K562 (cell line): Measurements from ENCODE around the gene GCNT2. TPM values are rescaled to one million over a fixed set of nuclear protein-coding genes. Genes with fewer than 3 reads are reported as not detected.
A peak's percentile ranks its signal among the peaks of the same experiment; 100 is the strongest.

Source experiments
- ARID1B ChIP-seq: fragments of 450-650 bp; IDR thresholded peaks from 2 replicates; pipeline ENCODE4 v1.6.1; 2016; ENCODE audit warnings: antibody characterized with exemption, mild to moderate bottlenecking, inconsistent platforms
- ATF1 ChIP-seq, 2 experiments: fragments of 450-650 bp in 1 of 2; IDR thresholded peaks; 2 replicates each; pipeline ENCODE4 v1.6.1; 2016; ENCODE audit warnings: missing compliant biosample characterization in 1 of 2, missing genetic modification characterization in 1 of 2
- CC2D1A ChIP-seq: fragments of 450-650 bp; IDR thresholded peaks from 2 replicates; pipeline ENCODE4 v1.6.1; 2017; ENCODE audit warnings: mild to moderate bottlenecking
- CEBPG ChIP-seq, 3 experiments: fragments of 200-800 bp in 1 of 3; sonication (Bioruptor generic) in 1 of 3; sonication (generic) in 1 of 3; formaldehyde crosslinking in 1 of 3; IDR thresholded peaks in 2 of 3; conservative IDR thresholded peaks in 1 of 3; 2 replicates each; pipeline versions ENCODE4 v1.6.1 to v1.8.0; 2016 to 2022; ENCODE audit warnings: missing compliant biosample characterization in 2 of 3, missing genetic modification characterization in 2 of 3, mild to moderate bottlenecking in 1 of 3, missing genetic modification reagents in 1 of 3
- E2F8 ChIP-seq: fragments of 450-650 bp; IDR thresholded peaks from 2 replicates; pipeline ENCODE4 v1.7.1; 2018; ENCODE audit warnings: mild to moderate bottlenecking, low read depth; ENCODE audit not compliant: partially characterized antibody
- ELF2 ChIP-seq: fragments of 250-450 bp; sonication (Bioruptor Pico); IDR thresholded peaks from 2 replicates; pipeline ENCODE4 v1.5.0; 2021; ENCODE audit warnings: mild to moderate bottlenecking
- EP400 ChIP-seq: fragments of 450-650 bp; IDR thresholded peaks from 2 replicates; pipeline ENCODE4 v1.6.1; 2017; ENCODE audit warnings: antibody characterized with exemption, mild to moderate bottlenecking, moderate library complexity
- MLLT1 ChIP-seq, 2 experiments: fragments of 450-650 bp; IDR thresholded peaks; 2 replicates each; pipeline ENCODE4 v1.6.1; 2016
- MTA1 ChIP-seq: fragments of 450-650 bp; IDR thresholded peaks from 2 replicates; pipeline ENCODE4 v1.6.1; 2017; ENCODE audit warnings: borderline replicate concordance
- PKNOX1 ChIP-seq: fragments of 450-650 bp; IDR thresholded peaks from 2 replicates; pipeline ENCODE4 v1.6.1; 2016
- RCOR1 ChIP-seq, 2 experiments: IDR thresholded peaks; 2 replicates each; pipeline ENCODE4 v1.6.1; 2012; ENCODE audit warnings: low read depth in 2 of 2, low read length in 2 of 2, borderline replicate concordance in 1 of 2, improper control_type of control experiment in 1 of 2
- RFX5 ChIP-seq: IDR thresholded peaks from 2 replicates; pipeline ENCODE4 v1.6.1; 2011; ENCODE audit warnings: low read depth, mild to moderate bottlenecking, improper control_type of control experiment, low read length
- SMARCA5 ChIP-seq: fragments of 450-650 bp; IDR thresholded peaks from 2 replicates; pipeline ENCODE4 v1.6.1; 2016
- SMARCC2 ChIP-seq: fragments of 450-650 bp; IDR thresholded peaks from 2 replicates; pipeline ENCODE4 v1.6.1; 2017; ENCODE audit warnings: antibody characterized with exemption, moderate library complexity, mild to moderate bottlenecking, low read depth
- SMC3 ChIP-seq: conservative IDR thresholded peaks from 2 replicates; pipeline ENCODE4 v1.6.1; 2011; ENCODE audit warnings: low read depth, low read length, improper control_type of control experiment; ENCODE audit not compliant: insufficient read depth
- ZBTB43 ChIP-seq: sonication (generic); formaldehyde crosslinking; IDR thresholded peaks from 2 replicates; pipeline ENCODE4 v1.8.0; 2023; ENCODE audit warnings: mild to moderate bottlenecking, missing genetic modification reagents
- ZNF165 ChIP-seq: fragments of 250-450 bp; sonication (Bioruptor Pico); IDR thresholded peaks from 2 replicates; pipeline ENCODE4 v1.4.0; 2020; ENCODE audit warnings: borderline replicate concordance
- ZNF197 ChIP-seq: fragments of 200-800 bp; sonication (Bioruptor generic); IDR thresholded peaks from 2 replicates; pipeline ENCODE4 v1.6.1; 2016; ENCODE audit warnings: low read depth, missing genetic modification characterization, missing compliant biosample characterization
- ZNF398 ChIP-seq: fragments of 250-450 bp; sonication (Bioruptor Pico); IDR thresholded peaks from 2 replicates; pipeline ENCODE4 v1.8.0; 2021; ENCODE audit warnings: moderate library complexity, mild to moderate bottlenecking, inconsistent platforms
- ZNF77 ChIP-seq: fragments of 250-450 bp; sonication (Bioruptor Pico); IDR thresholded peaks from 2 replicates; pipeline ENCODE4 v1.5.0; 2020
- polyA plus RNA-seq, 8 experiments: library from polyadenylated mRNA; depleted of rRNA in 4 of 8; stranded (reverse) in 5 of 8; unstranded in 3 of 8; fragments of >200 nt; fragmentation: Nextera tagmentation in 2 of 8; fragmentation: Illumina TruSeq in 1 of 8; extraction: Ambion mirVana in 2 of 8; extraction: Trizol in 1 of 8; gene quantifications; 2 replicates each; pipeline versions ENCODE4 v1.2.1 to v1.2.3, GENCODE V29; 2011 to 2014; ENCODE audit warnings: inconsistent platforms in 1 of 8, missing spikeins in 1 of 8
- total RNA-seq, 7 experiments: library from RNA; depleted of rRNA in 6 of 7; stranded (reverse); fragments of >200 nt in 6 of 7; fragmentation: Illumina TruSeq in 2 of 7; extraction: Trizol in 2 of 7; gene quantifications; 2 replicates each; pipeline versions ENCODE4 v1.2.1 to v1.2.3, GENCODE V29; 2011 to 2021; ENCODE audit warnings: low replicate concordance in 1 of 7

Gene GCNT2
- total and polyA plus RNA-seq, 9 of the 15 experiments (the other 6 are each of a cell fraction or from before 2014, with no cell fraction given) = 0.78 to 2.6 (median 1.6) TPM

GRCh38 chr6:10643201-10643651, 122.1 kb downstream of the GCNT2 start (continued):
- peak; percentile 89; the same call in 1 of the 2 replicates for TF ChIP-seq SMARCC2
- TF ChIP-seq SMARCA5 = peak; percentile 56; the same call in 1 of the 2 replicates
- 0 out of 2 replicates have a peak, but pooled peaks have one; percentile 47 for TF ChIP-seq PKNOX1
- peak; percentile 54 for TF ChIP-seq E2F8
- TF ChIP-seq CEBPG (CRISPR knock-in tag; IDR thresholded peaks at IDR 0.05) = peak; percentile 88
- peak; percentile 91 to 98 for TF ChIP-seq CEBPG (tag; conservative IDR thresholded peaks at IDR 0.05 in 1 of 2, IDR thresholded peaks at IDR 0.05 in 1 of 2)
- peak; percentile 90 for TF ChIP-seq ZNF197
- peak in 1 of 2 experiments; percentile 86; a peak in 2 of 4 replicates for TF ChIP-seq RCOR1 (IDR thresholded peaks at IDR 0.05; ENCODE audit: borderline replicate concordance in 1 of 2, low read depth in 2 of 2, low read length in 2 of 2)
- peak; percentile 78; the same call in 1 of the 2 replicates for TF ChIP-seq MTA1
- TF ChIP-seq CC2D1A = no peak; the same call in 1 of the 2 replicates
- TF ChIP-seq ZNF398 (CRISPR knock-in tag) = no peak
- no peak for TF ChIP-seq ZBTB43 (CRISPR knock-in tag)
- TF ChIP-seq ZNF165 = no peak
- TF ChIP-seq EP400 = 0 out of 2 replicates have a peak, but pooled peaks have one; percentile 31
- TF ChIP-seq SMC3 = no peak
- no peak for TF ChIP-seq ATF1 (CRISPR knock-in tag; IDR thresholded peaks at IDR 0.05)
- TF ChIP-seq ATF1 (tag; IDR thresholded peaks at IDR 0.05) = peak; percentile 64
- peak; percentile 93 for TF ChIP-seq ARID1B
- TF ChIP-seq ELF2 (CRISPR knock-in tag) = peak; percentile 75
- peak; percentile 56; the same call in 1 of the 2 replicates for TF ChIP-seq RFX5
- no peak for TF ChIP-seq ZNF77 (CRISPR knock-in tag)
- TF ChIP-seq MLLT1 (IDR thresholded peaks at IDR 0.05) = peak in 1 of 2 experiments; percentile 82; a peak in 2 of 4 replicates
